GM12878 (cell line): ENCODE measurements around the gene MIA2. TPM values are rescaled to one million over a fixed set of nuclear protein-coding genes. Genes with fewer than 3 reads are reported as not detected.
"Not testable (repeated sequence)": the region's sequence is repeated elsewhere in the genome, so short reads cannot be mapped to it uniquely, and the experiment has no call there.

ENCODE experiments used
- ATAC-seq: fragments of 200-7000 bp; cut with Tn5 transposase; 3 replicates; pipeline ENCODE4 v1.9.1; 2020; ENCODE audit warnings: mild to moderate bottlenecking, moderate library complexity
- BruUV-seq: library from RNA; stranded (reverse); fragments of 400-500 nt; replicated peaks from 2 replicates; lab custom pipeline; 2021; lab: Mats Ljungman, UMichigan
- CTCF ChIA-PET: fragments of 300-600 bp; sonication (Branson Sonifier 250); formaldehyde crosslinking; extraction: SDS; loops from one replicate; lab custom pipeline; 2021; ENCODE audit warnings: inconsistent platforms; lab: Yijun Ruan, JAX
- POLR2A ChIA-PET: fragments of 350-600 bp; formaldehyde crosslinking; extraction: SDS; loops from one replicate; lab custom pipeline; 2021; ENCODE audit warnings: inconsistent platforms; lab: Charles Lee
- RAD21 ChIA-PET: fragments of 300-600 bp; sonication (Branson Sonifier 250); formaldehyde crosslinking; loops from one replicate; lab custom pipeline; 2023; ENCODE audit warnings: antibody characterized with exemption; ENCODE audit not compliant: unreplicated experiment; lab: Charles Lee
- SMC1A ChIA-PET: fragments of 300-600 bp; sonication (Branson Sonifier 250); formaldehyde crosslinking; loops from one replicate; lab custom pipeline; 2023; ENCODE audit not compliant: unreplicated experiment, uncharacterized antibody; lab: Charles Lee
- DNase-seq: peaks from one replicate; pipeline ENCODE4 v3.0.0-alpha.2; 2011; ENCODE audit warnings: low read depth, low spot score
- FAIRE-seq: peaks from 3 replicates; lab custom pipeline; 2011; peaks lifted over from hg19 to GRCh38; lab: Jason Lieb, UNC
- H2AFZ ChIP-seq: 2 replicates; pipeline ENCODE4 v1.6.0; 2011; ENCODE audit warnings: low read depth, low read length, control low read depth; ENCODE audit not compliant: control insufficient read depth
- H3K27ac ChIP-seq: 2 replicates; pipeline ENCODE4 v1.5.1; 2011; ENCODE audit warnings: control low read depth; ENCODE audit not compliant: control insufficient read depth, insufficient read depth
- H3K27me3 ChIP-seq, 2 experiments: replicated peaks in 1 of 2; 2 replicates each; pipeline versions ENCODE4 v1.6.0 to v1.6.1; 2011; ENCODE audit warnings: low read length in 1 of 2; ENCODE audit not compliant: control insufficient read depth in 2 of 2, insufficient read depth in 2 of 2
- H3K36me3 ChIP-seq, 2 experiments: 2 replicates each; pipeline ENCODE4 v1.5.1; 2011; ENCODE audit warnings: low read length in 1 of 2; ENCODE audit not compliant: control insufficient read depth in 2 of 2, insufficient read depth in 2 of 2
- H3K4me1 ChIP-seq: 2 replicates; pipeline ENCODE4 v1.6.1; 2011; ENCODE audit warnings: mild to moderate bottlenecking, low read length, moderate library complexity, mixed read lengths; ENCODE audit not compliant: control insufficient read depth, insufficient read depth
- H3K4me2 ChIP-seq: 2 replicates; pipeline ENCODE4 v1.6.0; 2011; ENCODE audit warnings: control low read depth; ENCODE audit not compliant: control insufficient read depth, insufficient read depth
- H3K4me3 ChIP-seq: fragments of 200-600 bp; sonication (generic); 2 replicates; pipeline ENCODE4 v1.5.1; 2016
- H3K79me2 ChIP-seq: 2 replicates; pipeline ENCODE4 v1.6.0; 2011; ENCODE audit warnings: low read length; ENCODE audit not compliant: control insufficient read depth, insufficient read depth
- H3K9ac ChIP-seq: 2 replicates; pipeline ENCODE4 v1.8.0; 2011; ENCODE audit warnings: low read length, control low read depth, mixed read lengths; ENCODE audit not compliant: control insufficient read depth, insufficient read depth
- H3K9me3 ChIP-seq: replicated peaks from 3 replicates; pipeline ENCODE4 v1.5.1; 2011; ENCODE audit warnings: mild to moderate bottlenecking, low read length; ENCODE audit not compliant: control insufficient read depth, insufficient read depth
- H4K20me1 ChIP-seq: 2 replicates; pipeline ENCODE4 v1.6.0; 2011; ENCODE audit not compliant: control insufficient read depth, insufficient read depth
- E4F1 ChIP-seq: fragments of 450-650 bp; IDR thresholded peaks from 2 replicates; pipeline ENCODE4 v1.6.1; 2018; ENCODE audit warnings: borderline replicate concordance, mild to moderate bottlenecking; ENCODE audit not compliant: partially characterized antibody
- POU2F2 ChIP-seq: IDR thresholded peaks from 3 replicates; pipeline ENCODE4 v1.6.1; 2011; ENCODE audit warnings: low read depth, mild to moderate bottlenecking, low read length, borderline replicate concordance
- ZBTB4 ChIP-seq: fragments of 450-650 bp; formaldehyde crosslinking; IDR thresholded peaks from 2 replicates; pipeline ENCODE4 v1.4.0; 2022; ENCODE audit warnings: mild to moderate bottlenecking, moderate library complexity
- whole genome bisulfite sequencing: methylation state at CpG from one replicate; pipeline ENCODE4 v1.1.6; 2016; ENCODE audit warnings: low lambda C conversion rate; ENCODE audit not compliant: insufficient replicate concordance, insufficient coverage; ENCODE audit errors: missing lambda C conversion rate; 5-methylcytosine and 5-hydroxymethylcytosine counted together
- in situ Hi-C: fragments of 300-500 bp; cut with MboI; formaldehyde crosslinking; loops from 9 replicates; pipeline ENCODE4 v1.14.3; 2018; ENCODE audit warnings: mixed read lengths
- intact Hi-C: fragments of 100-400 bp; cut with micrococcal nuclease; formaldehyde crosslinking; loops from one replicate; pipeline ENCODE4 v1.14.2; 2022; ENCODE audit not compliant: unreplicated experiment
- polyA plus RNA-seq, 11 experiments: library from polyadenylated mRNA; depleted of rRNA in 4 of 11; unstranded in 6 of 11; stranded (reverse) in 5 of 11; fragments of >200 nt; fragmentation: Nextera tagmentation in 4 of 11; fragmentation: Illumina TruSeq in 1 of 11; extraction: Ambion mirVana in 4 of 11; extraction: Trizol in 1 of 11; gene quantifications; 1 replicate in 1 of 11; 2 replicates in 10 of 11; pipeline versions ENCODE4 v1.2.1 to v1.2.3, GENCODE V29; 2011 to 2016; ENCODE audit warnings: inconsistent platforms in 2 of 11, missing spikeins in 2 of 11, low read depth in 1 of 11
- total RNA-seq, 4 experiments: library from RNA; depleted of rRNA in 3 of 4; stranded (reverse); fragments of >200 nt in 3 of 4; fragmentation: Illumina TruSeq in 1 of 4; extraction: Trizol in 1 of 4; gene quantifications; 2 replicates each; pipeline versions ENCODE4 v1.2.1 to v1.2.3, GENCODE V29; 2013 to 2021

Gene MIA2
- total and polyA plus RNA-seq, 10 of the 15 experiments (the other 5 are each of a cell fraction or from before 2014, with no cell fraction given) = 6.3 to 36.8 (median 17.1) TPM

DNA sequence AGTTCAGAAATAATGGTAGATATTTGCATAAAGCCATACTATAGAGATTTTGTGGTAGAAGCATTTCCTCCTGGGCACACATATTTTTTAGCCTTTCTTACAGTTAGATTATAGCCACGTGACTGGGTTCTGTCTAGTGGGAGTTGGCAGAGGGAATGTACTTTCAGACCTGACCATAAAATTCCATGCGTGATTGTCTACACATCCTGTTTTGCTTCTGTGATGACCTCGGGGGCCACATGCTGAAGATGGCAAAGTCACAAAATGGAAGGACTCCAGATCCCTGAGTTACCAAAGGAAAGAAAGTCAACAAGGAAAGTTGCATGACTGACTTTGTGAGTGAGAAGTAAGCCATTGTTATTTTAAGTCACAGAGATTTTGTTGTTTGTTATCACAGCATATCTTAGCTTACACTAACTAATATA, 14.6 kb upstream of the MIA2 start:
- POLR2A ChIA-PET = no interaction called here
- FAIRE-seq (no peak), ATAC-seq (peak; percentile 63; the same call in 2 of the 3 replicates), DNase-seq (no peak)
- CTCF ChIA-PET = no interaction called here
- intact Hi-C loops (no loop called here), in situ Hi-C loops (no loop called here)
- Histone ChIP-seq H2AFZ (no peak overlapping the region), H3K4me2 (no peak overlapping the region; the same call in 1 of the 2 replicates), H3K4me1 (peaks cover 5% of the 10 kb centered on the region; the same call in 1 of the 2 replicates), H3K27ac (no peak overlapping the region), H3K9ac (no peak overlapping the region), H3K36me3 (no peaks in the 10 kb centered on the region), H3K9me3 (no peaks in the 10 kb centered on the region), H3K79me2 (no peaks in the 10 kb centered on the region), H4K20me1 (no peaks in the 10 kb centered on the region), H3K4me3 (no peak overlapping the region), H3K27me3 (no peaks in the 10 kb centered on the region)
- SMC1A ChIA-PET = interaction anchor here (0.6 kb wide), 1 partner anchor 1285 kb away, joined by 3 read pairs; no protein-coding TSS in a partner anchor
- 0 out of 3 replicates have a peak, but pooled peaks have one; percentile 14 for TF ChIP-seq POU2F2
- peak; percentile 22 for TF ChIP-seq E4F1
- TF ChIP-seq ZBTB4 = no peak
- RAD21 ChIA-PET = no interaction called here
- WGBS = 22% methylated on average over 3 of the region's 3 CpGs
- BruUV-seq = no TSS peak

DNA sequence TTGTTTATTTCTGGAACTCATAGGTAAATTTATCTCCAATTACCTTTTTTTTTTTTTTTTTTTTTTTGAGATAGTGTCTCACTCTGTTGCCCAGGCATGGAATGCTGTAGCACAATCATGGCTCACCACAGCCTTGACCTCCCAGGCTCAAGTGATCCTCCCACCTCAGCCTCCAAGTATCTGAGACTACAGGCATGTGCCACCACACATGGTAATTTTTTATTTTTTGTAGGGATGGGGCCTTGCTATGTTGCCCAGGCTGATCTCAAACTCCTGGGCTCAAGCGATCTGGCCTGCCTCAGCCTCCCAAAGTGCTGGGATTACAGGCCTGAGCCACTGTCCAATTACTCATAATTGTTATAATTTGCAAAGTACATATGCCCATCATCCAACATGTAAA, 13.2 kb upstream of the MIA2 start:
- H3K9me3 ChIP-seq, H3K79me2 ChIP-seq, H3K4me2 ChIP-seq, FAIRE-seq, H3K4me3 ChIP-seq, RAD21 ChIA-PET, H3K27ac ChIP-seq, H3K27me3 ChIP-seq, ATAC-seq, BruUV-seq, DNase-seq, SMC1A ChIA-PET, H3K9ac ChIP-seq, in situ Hi-C loops, H4K20me1 ChIP-seq, H3K4me1 ChIP-seq, H2AFZ ChIP-seq, intact Hi-C loops, POLR2A ChIA-PET, H3K36me3 ChIP-seq: not testable (repeated sequence)
- CTCF ChIA-PET = interaction anchor here (1.6 to 2.5 kb wide), 2 partner anchors 11 to 197 kb away, joined by 3 to 7 read pairs; no protein-coding TSS in a partner anchor
- WGBS = 100% methylated on average over 1 of the region's 1 CpG
